Measurements from ENCODE around the gene S100A2.

The S100A2 gene

DNA sequence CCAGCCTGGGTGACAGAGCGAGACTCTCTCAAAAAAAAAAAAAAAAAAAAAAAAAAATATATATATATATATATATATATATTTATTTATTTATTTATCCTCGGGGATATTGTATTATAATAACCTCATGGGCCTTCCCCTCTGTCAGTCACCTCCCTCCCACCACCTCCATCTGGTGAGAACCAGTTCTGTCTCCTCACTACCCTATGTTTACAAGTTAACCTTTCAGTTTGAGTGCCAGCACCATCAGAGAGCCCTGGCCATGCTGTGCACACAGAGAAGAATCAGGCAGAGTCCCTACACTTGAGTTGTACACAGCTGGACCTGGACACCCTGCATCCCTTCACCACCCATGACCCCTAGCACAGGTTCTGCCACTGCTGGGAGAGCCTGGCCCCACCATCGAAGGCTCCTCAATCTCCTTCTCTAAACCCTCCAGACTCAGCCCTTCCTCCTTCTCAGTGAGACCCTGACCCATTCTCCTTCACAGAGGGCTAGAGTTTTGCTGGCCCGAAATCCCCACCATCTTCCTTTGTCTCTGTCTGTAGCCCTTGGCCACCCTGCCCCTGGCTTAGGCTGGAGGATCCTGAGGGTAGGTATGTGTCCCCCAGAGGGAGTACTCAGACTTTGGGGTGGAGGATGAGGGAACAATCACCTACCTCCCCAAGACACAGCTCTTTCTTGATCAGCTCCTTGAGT, 26.1 kb downstream of the S100A2 start:
- Histone ChIP-seq H3K4me2 (ENCODE audit: low read length) (no peak overlapping the region), H3K27me3 (ENCODE audit: control insufficient read depth, low read length) (peaks cover 23% of the 10 kb centered on the region), H3K4me1 (ENCODE audit: control insufficient read depth, low read length) (peaks cover 3% of the 10 kb centered on the region; the same call in 1 of the 2 replicates), H3K4me3 (ENCODE audit: low read length) (no peak overlapping the region), H3K27ac (ENCODE audit: low read depth, low read length) (no peak overlapping the region), H3K9me3 (ENCODE audit: control insufficient read depth, insufficient read depth, low read length) (no peaks in the 10 kb centered on the region), H3K36me3 (ENCODE audit: control insufficient read depth, low read length) (no peaks in the 10 kb centered on the region), H4K20me1 (ENCODE audit: control insufficient read depth, insufficient read depth, low read depth, low read length) (no peaks in the 10 kb centered on the region), H3F3A (ENCODE audit: control insufficient read depth, insufficient read depth) (no peaks in the 10 kb centered on the region), H3K9me2 (replicated peaks; ENCODE audit: control insufficient read depth, low read length) (no peaks in the 10 kb centered on the region), H3K79me2 (ENCODE audit: control insufficient read depth, low read length) (no peaks in the 10 kb centered on the region)
- no peak for TF ChIP-seq EZH2phosphoT487 (IDR thresholded peaks at IDR 0.05; ENCODE audit: borderline replicate concordance, low read length)
- TF ChIP-seq, protein P1, sequence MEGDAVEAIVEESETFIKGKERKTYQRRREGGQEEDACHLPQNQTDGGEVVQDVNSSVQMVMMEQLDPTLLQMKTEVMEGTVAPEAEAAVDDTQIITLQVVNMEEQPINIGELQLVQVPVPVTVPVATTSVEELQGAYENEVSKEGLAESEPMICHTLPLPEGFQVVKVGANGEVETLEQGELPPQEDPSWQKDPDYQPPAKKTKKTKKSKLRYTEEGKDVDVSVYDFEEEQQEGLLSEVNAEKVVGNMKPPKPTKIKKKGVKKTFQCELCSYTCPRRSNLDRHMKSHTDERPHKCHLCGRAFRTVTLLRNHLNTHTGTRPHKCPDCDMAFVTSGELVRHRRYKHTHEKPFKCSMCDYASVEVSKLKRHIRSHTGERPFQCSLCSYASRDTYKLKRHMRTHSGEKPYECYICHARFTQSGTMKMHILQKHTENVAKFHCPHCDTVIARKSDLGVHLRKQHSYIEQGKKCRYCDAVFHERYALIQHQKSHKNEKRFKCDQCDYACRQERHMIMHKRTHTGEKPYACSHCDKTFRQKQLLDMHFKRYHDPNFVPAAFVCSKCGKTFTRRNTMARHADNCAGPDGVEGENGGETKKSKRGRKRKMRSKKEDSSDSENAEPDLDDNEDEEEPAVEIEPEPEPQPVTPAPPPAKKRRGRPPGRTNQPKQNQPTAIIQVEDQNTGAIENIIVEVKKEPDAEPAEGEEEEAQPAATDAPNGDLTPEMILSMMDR (IDR thresholded peaks at IDR 0.05; ENCODE audit: low read depth, low read length, poor library complexity, severe bottlenecking) = no peak

DNA sequence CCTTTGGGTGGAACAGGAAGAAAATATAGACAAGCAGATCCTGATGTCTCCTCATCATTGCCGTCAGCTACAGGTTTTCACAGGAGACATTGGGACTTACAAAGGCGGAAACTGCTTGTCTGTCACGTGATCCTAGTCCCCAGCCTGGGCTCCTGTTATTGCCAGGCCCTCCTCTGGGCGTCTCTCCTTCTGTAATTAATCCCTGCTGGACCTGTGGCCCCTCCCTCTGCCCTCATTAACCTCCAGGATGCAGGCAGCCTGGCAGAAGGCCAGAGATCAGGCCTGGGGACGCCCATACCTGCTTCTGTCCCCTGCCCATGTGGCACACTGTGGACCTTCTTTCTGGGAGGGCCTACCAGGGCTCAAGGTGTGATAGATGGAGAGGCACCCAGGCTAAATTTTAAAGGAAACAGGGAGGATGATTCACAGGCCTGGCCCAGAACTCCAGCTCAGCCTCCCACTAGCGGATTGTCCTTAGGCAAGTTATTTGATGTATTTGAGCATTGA, 27.3 kb downstream of the S100A2 start:
- Histone ChIP-seq H3F3A (ENCODE audit: control insufficient read depth, insufficient read depth) (no peaks in the 10 kb centered on the region), H3K4me3 (ENCODE audit: low read length) (no peak overlapping the region), H3K27ac (ENCODE audit: low read depth, low read length) (no peak overlapping the region), H3K4me1 (ENCODE audit: control insufficient read depth, low read length) (peaks cover 3% of the 10 kb centered on the region; the same call in 1 of the 2 replicates), H3K79me2 (ENCODE audit: control insufficient read depth, low read length) (no peaks in the 10 kb centered on the region), H3K27me3 (ENCODE audit: control insufficient read depth, low read length) (peaks cover 25% of the 10 kb centered on the region), H3K9me2 (replicated peaks; ENCODE audit: control insufficient read depth, low read length) (no peaks in the 10 kb centered on the region), H3K4me2 (ENCODE audit: low read length) (no peak overlapping the region), H3K36me3 (ENCODE audit: control insufficient read depth, low read length) (no peaks in the 10 kb centered on the region), H3K9me3 (ENCODE audit: control insufficient read depth, insufficient read depth, low read length) (no peaks in the 10 kb centered on the region), H4K20me1 (ENCODE audit: control insufficient read depth, insufficient read depth, low read depth, low read length) (no peaks in the 10 kb centered on the region)
- no peak for TF ChIP-seq EZH2phosphoT487 (IDR thresholded peaks at IDR 0.05; ENCODE audit: borderline replicate concordance, low read length)
- TF ChIP-seq, protein P1 (IDR thresholded peaks at IDR 0.05; ENCODE audit: low read depth, low read length, poor library complexity, severe bottlenecking) = no peak

DNA sequence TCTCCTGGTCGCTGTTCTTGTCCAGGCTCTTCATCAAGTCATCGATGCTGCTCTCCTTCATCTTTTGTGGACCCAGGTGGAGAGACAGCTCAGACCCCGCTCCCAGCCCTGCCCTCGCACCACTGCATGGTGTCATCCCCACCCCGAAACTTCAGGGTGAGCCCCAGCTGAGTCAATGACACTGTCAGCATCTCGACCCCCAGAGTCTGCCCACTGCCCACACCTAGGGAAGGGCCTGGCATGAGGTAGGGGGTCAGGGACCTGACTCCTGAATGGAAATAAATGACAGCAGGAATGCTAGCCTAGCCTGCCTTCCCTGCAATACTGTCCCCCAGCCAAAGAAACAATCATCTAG, 28.3 kb downstream of the S100A2 start:
- Histone ChIP-seq H3K27me3 (ENCODE audit: control insufficient read depth, low read length) (peaks cover 26% of the 10 kb centered on the region), H3K4me2 (ENCODE audit: low read length) (no peak overlapping the region), H3K36me3 (ENCODE audit: control insufficient read depth, low read length) (no peaks in the 10 kb centered on the region), H3K9me3 (ENCODE audit: control insufficient read depth, insufficient read depth, low read length) (no peaks in the 10 kb centered on the region), H3K79me2 (ENCODE audit: control insufficient read depth, low read length) (no peaks in the 10 kb centered on the region), H3K4me1 (ENCODE audit: control insufficient read depth, low read length) (peaks cover 6% of the 10 kb centered on the region; the same call in 1 of the 2 replicates), H3K9me2 (replicated peaks; ENCODE audit: control insufficient read depth, low read length) (no peaks in the 10 kb centered on the region), H3K27ac (ENCODE audit: low read depth, low read length) (no peak overlapping the region), H3K4me3 (ENCODE audit: low read length) (no peak overlapping the region), H4K20me1 (ENCODE audit: control insufficient read depth, insufficient read depth, low read depth, low read length) (no peaks in the 10 kb centered on the region), H3F3A (ENCODE audit: control insufficient read depth, insufficient read depth) (no peaks in the 10 kb centered on the region)
- no peak for TF ChIP-seq EZH2phosphoT487 (IDR thresholded peaks at IDR 0.05; ENCODE audit: borderline replicate concordance, low read length)
- TF ChIP-seq, protein P1 (IDR thresholded peaks at IDR 0.05; ENCODE audit: low read depth, low read length, poor library complexity, severe bottlenecking) = no peak

Data from DOHH2 (cell line).